ENCODE results near the gene PGM3.
A peak's percentile ranks its signal among the peaks of the same experiment; 100 is the strongest.

PGM3 gene, protein sequence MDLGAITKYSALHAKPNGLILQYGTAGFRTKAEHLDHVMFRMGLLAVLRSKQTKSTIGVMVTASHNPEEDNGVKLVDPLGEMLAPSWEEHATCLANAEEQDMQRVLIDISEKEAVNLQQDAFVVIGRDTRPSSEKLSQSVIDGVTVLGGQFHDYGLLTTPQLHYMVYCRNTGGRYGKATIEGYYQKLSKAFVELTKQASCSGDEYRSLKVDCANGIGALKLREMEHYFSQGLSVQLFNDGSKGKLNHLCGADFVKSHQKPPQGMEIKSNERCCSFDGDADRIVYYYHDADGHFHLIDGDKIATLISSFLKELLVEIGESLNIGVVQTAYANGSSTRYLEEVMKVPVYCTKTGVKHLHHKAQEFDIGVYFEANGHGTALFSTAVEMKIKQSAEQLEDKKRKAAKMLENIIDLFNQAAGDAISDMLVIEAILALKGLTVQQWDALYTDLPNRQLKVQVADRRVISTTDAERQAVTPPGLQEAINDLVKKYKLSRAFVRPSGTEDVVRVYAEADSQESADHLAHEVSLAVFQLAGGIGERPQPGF

DNA sequence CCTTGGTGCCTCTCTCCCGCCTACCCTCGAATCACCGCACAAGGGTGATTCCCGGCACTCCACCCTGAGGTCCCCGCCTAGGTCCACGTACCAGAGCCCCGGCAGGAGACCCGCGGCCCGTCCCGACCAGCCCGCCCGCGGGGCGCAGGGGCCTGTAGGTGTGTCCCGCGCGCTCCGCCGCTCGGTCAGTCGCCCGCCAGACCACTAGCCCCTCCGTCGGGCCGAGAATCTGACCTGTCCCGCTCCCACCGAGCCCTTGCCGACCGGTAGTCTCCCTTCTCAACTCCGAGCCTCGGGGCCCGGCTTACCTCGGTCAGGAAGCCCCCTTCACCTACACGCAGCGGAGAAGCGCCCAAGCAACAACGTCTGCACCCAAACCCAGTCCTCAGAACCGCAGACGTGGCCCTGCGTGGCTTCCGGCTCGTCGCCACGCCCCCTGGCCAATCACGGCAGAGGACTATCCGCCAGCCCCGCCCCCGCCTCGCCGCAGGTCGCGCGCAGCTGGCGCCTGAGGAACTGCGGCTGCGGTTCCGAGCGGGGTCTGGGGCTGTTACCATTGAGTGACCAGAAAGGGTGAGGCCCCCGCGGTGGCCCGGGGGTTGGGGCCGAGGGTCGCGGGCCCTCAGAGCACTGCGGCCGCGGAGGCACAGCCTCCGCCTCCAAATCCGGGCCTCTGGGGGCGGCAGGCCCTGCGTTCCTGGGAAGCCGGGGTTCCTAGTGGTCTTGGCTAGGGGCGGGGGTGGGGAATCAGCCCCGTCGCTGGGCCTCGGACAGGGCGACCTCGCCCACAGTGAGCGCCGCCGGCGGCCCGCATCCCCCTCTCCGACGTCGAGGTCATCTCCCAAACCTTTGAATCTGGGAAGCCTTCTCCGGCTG lies at the start of gene PGM3, which contains the start of gene RWDD2A:
TSS of gene PGM3 (minus strand) at position 395 of the 876 bp plus-strand sequence. CDS start 2,253 bp downstream, outside the sequence.
TSS of gene RWDD2A (plus strand) at position 487 of the 876 bp plus-strand sequence. CDS start 1,095 bp downstream, outside the sequence.
- Histone ChIP-seq H3K4me3 (ENCODE audit: low read depth, low read length) (peak within 1 kb of the TSS; percentile 95), H3K27ac (ENCODE audit: low read depth, low read length) (peak within 1 kb of the TSS; percentile 83), H3K4me1 (ENCODE audit: control insufficient read depth, insufficient read depth, low read length) (peaks cover 5% of the 10 kb centered on the region; the same call in 1 of the 2 replicates), H3K36me3 (ENCODE audit: control insufficient read depth, insufficient read depth, low read length) (peaks cover 44% of the 10 kb centered on the region), H3K27me3 (ENCODE audit: control insufficient read depth, insufficient read depth, low read length) (no peaks in the 10 kb centered on the region), H3K9ac (ENCODE audit: low read depth, low read length) (peak within 1 kb of the TSS; percentile 85), H3K9me3 (ENCODE audit: control insufficient read depth, insufficient read depth, low read length) (no peaks in the 10 kb centered on the region)

DNA sequence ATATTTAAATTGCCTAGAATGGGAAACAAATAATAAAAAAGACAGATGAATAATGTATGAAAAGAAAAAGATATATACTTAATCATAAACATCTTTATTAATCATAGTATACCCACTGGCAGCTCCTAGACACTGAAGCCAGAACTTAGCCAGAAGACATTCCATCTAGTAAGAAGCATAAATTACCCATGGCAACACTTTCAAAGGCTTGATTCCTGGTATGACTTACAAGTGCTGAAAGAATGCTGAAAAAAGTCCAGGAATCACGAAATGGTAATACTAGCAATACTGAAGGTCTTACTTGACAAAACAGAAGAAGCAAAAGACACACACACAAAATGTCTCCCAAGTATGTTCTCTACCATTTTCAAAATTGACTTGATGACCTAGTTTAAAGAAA lies 38.1 kb upstream of the PGM3 start:
- no peak overlapping the region for H3K4me3 ChIP-seq (ENCODE audit: low read depth, low read length)
- no peak overlapping the region for H3K27ac ChIP-seq (ENCODE audit: low read depth, low read length)
- H3K27me3 ChIP-seq (ENCODE audit: control insufficient read depth, insufficient read depth, low read length), result no peaks in the 10 kb centered on the region
- no peaks in the 10 kb centered on the region for H3K9me3 ChIP-seq (ENCODE audit: control insufficient read depth, insufficient read depth, low read length)
- no peaks in the 10 kb centered on the region for H3K4me1 ChIP-seq (ENCODE audit: control insufficient read depth, insufficient read depth, low read length)
- H3K9ac ChIP-seq (ENCODE audit: low read depth, low read length), result no peak overlapping the region
- no peaks in the 10 kb centered on the region for H3K36me3 ChIP-seq (ENCODE audit: control insufficient read depth, insufficient read depth, low read length)

DNA sequence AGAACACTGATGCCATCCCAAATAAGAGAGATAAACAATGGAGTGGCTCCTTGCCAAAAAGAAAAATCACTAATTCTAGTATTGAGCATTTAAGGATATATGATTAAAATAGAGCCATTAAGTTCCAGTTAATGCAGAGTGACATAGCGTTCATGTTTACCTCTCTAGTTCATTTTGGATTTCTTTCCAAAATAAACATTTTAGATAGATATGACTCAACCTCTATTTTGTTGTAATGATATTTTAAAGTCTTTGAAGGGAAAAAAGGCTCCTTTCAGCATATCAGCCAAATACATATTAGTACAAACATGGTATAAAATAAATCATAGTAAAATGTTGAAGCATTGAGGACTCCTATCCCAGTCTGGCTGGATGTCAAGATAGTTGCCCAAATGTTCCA lies 33.5 kb upstream of the PGM3 start:
- Histone ChIP-seq H3K4me1 (ENCODE audit: control insufficient read depth, insufficient read depth, low read length) (no peaks in the 10 kb centered on the region), H3K36me3 (ENCODE audit: control insufficient read depth, insufficient read depth, low read length) (no peaks in the 10 kb centered on the region), H3K9ac (ENCODE audit: low read depth, low read length) (no peak overlapping the region), H3K4me3 (ENCODE audit: low read depth, low read length) (no peak overlapping the region), H3K9me3 (ENCODE audit: control insufficient read depth, insufficient read depth, low read length) (no peaks in the 10 kb centered on the region), H3K27me3 (ENCODE audit: control insufficient read depth, insufficient read depth, low read length) (no peaks in the 10 kb centered on the region), H3K27ac (ENCODE audit: low read depth, low read length) (no peak overlapping the region)

DNA sequence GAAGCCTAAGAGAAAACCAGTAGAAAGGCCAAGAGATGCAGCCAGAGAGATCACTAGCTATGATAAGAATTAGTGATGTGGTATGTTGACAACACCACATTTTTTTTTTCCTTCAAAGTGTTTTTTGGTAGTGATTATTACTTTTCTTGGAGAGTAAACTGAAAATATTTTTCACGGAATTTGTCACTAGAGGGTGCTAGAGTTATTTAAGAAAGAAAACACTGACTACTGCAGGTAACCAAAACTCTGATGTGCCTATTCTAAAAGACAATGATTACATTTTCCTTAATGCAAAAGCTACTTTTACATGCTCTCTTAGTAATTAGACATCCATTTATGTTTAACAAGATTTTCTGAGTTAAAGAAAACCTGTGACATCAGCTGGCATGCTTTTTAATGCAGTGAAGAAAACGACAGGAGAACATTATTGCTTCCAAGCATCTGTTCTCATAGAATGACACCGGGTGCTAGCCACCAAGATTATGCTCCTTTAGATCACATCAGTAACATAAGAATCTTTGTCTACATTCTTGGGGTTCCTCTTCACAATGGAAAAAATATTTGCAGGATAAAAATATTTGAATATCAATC lies 28.9 kb upstream of the PGM3 start:
- no peak overlapping the region for H3K4me3 ChIP-seq (ENCODE audit: low read depth, low read length)
- no peak overlapping the region for H3K27ac ChIP-seq (ENCODE audit: low read depth, low read length)
- H3K36me3 ChIP-seq (ENCODE audit: control insufficient read depth, insufficient read depth, low read length), result no peaks in the 10 kb centered on the region
- H3K9ac ChIP-seq (ENCODE audit: low read depth, low read length), result no peak overlapping the region
- no peaks in the 10 kb centered on the region for H3K27me3 ChIP-seq (ENCODE audit: control insufficient read depth, insufficient read depth, low read length)
- no peaks in the 10 kb centered on the region for H3K4me1 ChIP-seq (ENCODE audit: control insufficient read depth, insufficient read depth, low read length)
- H3K9me3 ChIP-seq (ENCODE audit: control insufficient read depth, insufficient read depth, low read length), result no peaks in the 10 kb centered on the region

DNA sequence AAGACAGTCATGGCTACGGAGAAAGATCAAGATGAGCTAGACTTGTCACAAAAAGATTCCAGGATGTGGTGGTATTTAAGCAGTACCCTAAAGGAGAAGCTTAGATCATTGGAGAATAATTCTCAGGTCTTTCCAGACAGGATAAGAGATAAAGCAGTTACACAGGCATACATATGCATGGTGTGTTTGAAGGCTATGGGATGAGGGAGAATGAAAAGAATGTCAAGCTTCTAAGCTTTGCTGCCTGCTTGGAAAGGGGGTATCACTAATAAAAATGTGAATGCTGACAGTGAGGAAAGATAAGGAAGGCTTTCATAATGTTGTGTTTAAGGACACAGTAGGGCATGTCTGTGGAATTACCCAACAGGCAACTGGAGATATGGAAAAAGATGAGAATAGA lies 28.2 kb upstream of the PGM3 start:
- no peak overlapping the region for H3K9ac ChIP-seq (ENCODE audit: low read depth, low read length)
- H3K36me3 ChIP-seq (ENCODE audit: control insufficient read depth, insufficient read depth, low read length), result no peaks in the 10 kb centered on the region
- H3K27ac ChIP-seq (ENCODE audit: low read depth, low read length), result no peak overlapping the region
- H3K4me1 ChIP-seq (ENCODE audit: control insufficient read depth, insufficient read depth, low read length), result no peaks in the 10 kb centered on the region
- H3K27me3 ChIP-seq (ENCODE audit: control insufficient read depth, insufficient read depth, low read length), result no peaks in the 10 kb centered on the region
- no peaks in the 10 kb centered on the region for H3K9me3 ChIP-seq (ENCODE audit: control insufficient read depth, insufficient read depth, low read length)
- H3K4me3 ChIP-seq (ENCODE audit: low read depth, low read length), result no peak overlapping the region

DNA sequence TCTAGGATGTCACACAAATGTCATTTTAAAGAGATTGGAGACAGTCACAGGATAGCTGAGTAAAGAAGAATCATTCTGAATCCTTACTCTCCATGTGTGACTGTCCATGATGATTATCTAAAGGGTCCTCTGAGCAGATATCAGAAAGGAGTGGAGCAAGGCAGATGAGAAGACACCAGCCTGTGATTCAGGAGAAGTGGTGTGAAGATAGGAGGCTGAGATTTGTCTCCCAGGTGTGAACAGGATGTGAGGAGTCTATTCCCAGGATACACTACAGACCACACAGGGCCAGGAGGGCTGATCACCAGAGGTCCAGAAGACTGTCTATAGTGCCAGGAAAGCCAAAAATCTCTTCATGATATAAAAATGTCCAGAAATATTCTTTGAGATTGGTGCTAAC lies 27.1 kb upstream of the PGM3 start:
- H3K27me3 ChIP-seq (ENCODE audit: control insufficient read depth, insufficient read depth, low read length), result no peaks in the 10 kb centered on the region

DNA sequence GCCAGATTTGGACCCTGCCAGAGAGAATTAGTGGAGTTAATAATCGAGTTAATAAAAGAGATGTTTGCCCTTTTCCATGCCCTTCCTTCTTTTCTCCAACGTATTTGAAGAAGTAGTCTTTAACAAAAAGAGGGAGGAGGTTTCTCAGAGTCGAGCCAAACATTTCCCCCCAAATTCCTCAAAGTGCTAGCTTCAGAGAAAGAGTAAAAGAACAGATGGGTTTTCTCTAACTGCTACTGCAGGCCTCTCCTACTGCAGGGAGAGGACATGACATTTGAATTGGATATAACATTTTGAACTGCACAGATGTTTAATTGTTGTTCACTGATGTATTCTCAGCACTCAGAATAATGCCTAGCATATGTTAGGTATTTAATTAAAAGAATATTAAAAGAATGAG lies 25.6 kb upstream of the PGM3 start:
- H3K9ac ChIP-seq (ENCODE audit: low read depth, low read length), result no peak overlapping the region
- H3K4me1 ChIP-seq (ENCODE audit: control insufficient read depth, insufficient read depth, low read length), result no peaks in the 10 kb centered on the region
- no peak overlapping the region for H3K4me3 ChIP-seq (ENCODE audit: low read depth, low read length)
- H3K36me3 ChIP-seq (ENCODE audit: control insufficient read depth, insufficient read depth, low read length), result no peaks in the 10 kb centered on the region
- no peaks in the 10 kb centered on the region for H3K27me3 ChIP-seq (ENCODE audit: control insufficient read depth, insufficient read depth, low read length)
- H3K27ac ChIP-seq (ENCODE audit: low read depth, low read length), result no peak overlapping the region
- no peaks in the 10 kb centered on the region for H3K9me3 ChIP-seq (ENCODE audit: control insufficient read depth, insufficient read depth, low read length)

More for the DNA sequence above, 27.1 kb upstream of the PGM3 start:
- no peaks in the 10 kb centered on the region for H3K4me1 ChIP-seq (ENCODE audit: control insufficient read depth, insufficient read depth, low read length)
- no peaks in the 10 kb centered on the region for H3K9me3 ChIP-seq (ENCODE audit: control insufficient read depth, insufficient read depth, low read length)
- no peak overlapping the region for H3K9ac ChIP-seq (ENCODE audit: low read depth, low read length)
- H3K27ac ChIP-seq (ENCODE audit: low read depth, low read length), result no peak overlapping the region
- no peak overlapping the region for H3K4me3 ChIP-seq (ENCODE audit: low read depth, low read length)
- H3K36me3 ChIP-seq (ENCODE audit: control insufficient read depth, insufficient read depth, low read length), result no peaks in the 10 kb centered on the region

DNA sequence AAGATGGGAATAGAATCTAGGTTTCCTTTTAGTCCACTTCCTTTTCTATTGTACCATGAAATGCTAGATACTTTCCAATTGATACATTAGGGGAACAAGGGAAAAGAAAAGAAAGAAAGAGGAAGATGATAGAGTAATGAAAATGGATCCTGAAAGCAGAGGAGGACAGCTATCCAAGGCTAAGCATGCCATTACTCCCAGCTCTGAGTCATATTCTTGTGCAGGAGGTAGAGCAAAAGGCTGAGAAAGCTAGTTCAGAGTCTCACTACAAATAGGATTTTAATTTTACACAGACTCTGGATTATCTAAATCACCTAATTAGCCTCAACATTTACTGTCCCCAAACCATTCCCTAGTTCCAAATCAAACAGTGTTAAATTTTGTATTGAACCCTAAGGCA lies 23.7 kb upstream of the PGM3 start:
- no peak overlapping the region for H3K27ac ChIP-seq (ENCODE audit: low read depth, low read length)
- H3K4me1 ChIP-seq (ENCODE audit: control insufficient read depth, insufficient read depth, low read length), result no peaks in the 10 kb centered on the region
- no peak overlapping the region for H3K9ac ChIP-seq (ENCODE audit: low read depth, low read length)
- no peaks in the 10 kb centered on the region for H3K36me3 ChIP-seq (ENCODE audit: control insufficient read depth, insufficient read depth, low read length)
- no peak overlapping the region for H3K4me3 ChIP-seq (ENCODE audit: low read depth, low read length)
- no peaks in the 10 kb centered on the region for H3K9me3 ChIP-seq (ENCODE audit: control insufficient read depth, insufficient read depth, low read length)
- no peaks in the 10 kb centered on the region for H3K27me3 ChIP-seq (ENCODE audit: control insufficient read depth, insufficient read depth, low read length)

DNA sequence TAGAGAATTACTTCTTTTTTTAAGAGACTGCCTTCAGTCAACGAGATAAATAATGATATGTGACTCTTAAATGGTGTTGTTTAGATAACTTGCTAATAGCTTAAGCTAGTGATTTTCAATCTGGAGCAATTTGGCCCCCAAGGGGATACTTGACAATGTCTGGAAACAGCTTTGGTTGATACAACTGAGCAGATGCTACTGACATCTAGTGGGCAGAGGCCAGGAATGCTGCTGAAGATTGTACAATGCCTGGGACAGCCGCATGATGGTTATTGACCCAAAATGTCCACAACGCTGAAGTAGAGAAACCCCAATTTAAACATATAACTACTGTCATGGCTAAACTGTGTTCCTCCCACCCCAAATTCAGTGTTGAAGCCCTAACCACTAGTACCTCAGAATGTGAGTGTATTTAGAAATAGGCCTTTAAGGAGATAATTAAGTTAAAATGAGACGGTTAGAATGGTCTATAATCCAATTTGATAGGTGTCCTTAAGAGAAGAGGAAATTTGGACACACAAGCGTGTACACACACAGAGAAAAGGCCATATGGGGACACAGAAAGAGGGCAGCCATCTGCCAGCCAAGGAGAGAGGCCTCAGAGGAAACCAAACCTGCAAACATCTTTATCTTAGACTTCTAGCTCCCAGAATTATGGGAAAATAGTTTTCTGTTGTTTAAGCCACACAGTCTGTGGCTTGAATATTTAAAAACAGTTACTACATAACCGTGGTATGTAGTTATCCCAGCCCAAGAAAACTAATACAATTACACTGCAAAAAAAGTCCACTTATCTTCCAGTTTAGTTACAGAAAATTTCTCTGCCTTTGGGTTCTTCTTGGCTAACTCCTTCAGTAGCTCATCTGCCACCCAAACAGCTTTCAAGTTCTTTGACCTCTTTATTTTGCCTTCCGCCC lies 22.3 kb upstream of the PGM3 start:
- Histone ChIP-seq H3K4me3 (ENCODE audit: low read depth, low read length) (no peak overlapping the region), H3K9me3 (ENCODE audit: control insufficient read depth, insufficient read depth, low read length) (no peaks in the 10 kb centered on the region), H3K9ac (ENCODE audit: low read depth, low read length) (no peak overlapping the region), H3K36me3 (ENCODE audit: control insufficient read depth, insufficient read depth, low read length) (no peaks in the 10 kb centered on the region), H3K27me3 (ENCODE audit: control insufficient read depth, insufficient read depth, low read length) (no peaks in the 10 kb centered on the region), H3K4me1 (ENCODE audit: control insufficient read depth, insufficient read depth, low read length) (no peaks in the 10 kb centered on the region), H3K27ac (ENCODE audit: low read depth, low read length) (no peak overlapping the region)

DNA sequence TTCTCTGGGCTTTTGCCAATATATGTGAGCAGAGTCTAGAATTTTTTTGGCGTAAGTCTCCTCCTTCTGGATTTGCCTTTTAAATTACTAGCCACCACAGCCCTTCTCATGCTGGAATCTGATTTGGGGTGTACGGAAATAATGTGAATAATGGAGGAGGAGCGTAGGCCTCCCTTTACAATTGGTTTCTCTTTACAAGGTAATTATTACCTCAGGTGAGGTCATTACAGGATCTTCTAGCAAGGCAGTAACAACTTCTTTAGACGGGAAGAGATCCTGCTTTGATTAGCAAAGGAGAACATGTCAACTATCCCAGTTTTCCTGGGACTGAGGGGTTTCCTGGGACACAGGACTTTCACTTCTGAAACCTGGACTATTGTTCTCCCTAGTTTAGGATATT lies 9.0 kb upstream of the PGM3 start:
- Histone ChIP-seq H3K9me3 (ENCODE audit: control insufficient read depth, insufficient read depth, low read length) (no peaks in the 10 kb centered on the region), H3K4me3 (ENCODE audit: low read depth, low read length) (no peak overlapping the region), H3K27ac (ENCODE audit: low read depth, low read length) (no peak overlapping the region), H3K9ac (ENCODE audit: low read depth, low read length) (no peak overlapping the region), H3K36me3 (ENCODE audit: control insufficient read depth, insufficient read depth, low read length) (0 out of 2 replicates have a peak, but pooled peaks cover 2% of the 10 kb centered on the region), H3K27me3 (ENCODE audit: control insufficient read depth, insufficient read depth, low read length) (no peaks in the 10 kb centered on the region), H3K4me1 (ENCODE audit: control insufficient read depth, insufficient read depth, low read length) (no peaks in the 10 kb centered on the region)

Measured in HUES48 (cell line).